ENCODE measurements around the gene SLC34A1. TPM values are rescaled to one million over a fixed set of nuclear protein-coding genes. Genes with fewer than 3 reads are reported as not detected.

SLC34A1 gene
- total and polyA plus RNA-seq, 2 experiments from 2014 or later: not detected

DNA sequence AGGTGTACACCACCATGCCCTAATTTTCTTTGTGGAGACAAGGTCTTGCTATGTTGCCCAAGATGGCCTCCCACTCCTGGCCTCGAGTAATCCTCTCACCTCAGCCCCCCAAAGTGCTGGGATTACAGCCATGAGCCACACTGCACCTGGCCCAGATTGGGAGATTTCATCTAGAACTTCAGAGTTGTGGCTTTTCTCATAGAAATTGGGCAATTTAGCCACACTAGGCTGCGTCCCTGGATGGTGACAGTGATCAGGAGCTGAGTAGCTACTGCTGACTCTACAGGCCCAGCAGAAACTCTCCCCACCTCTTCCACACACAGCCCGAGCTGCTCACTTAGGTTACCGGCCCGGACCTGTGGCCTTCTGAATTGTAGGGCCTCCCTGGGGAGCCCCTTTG, 8.5 kb downstream of the SLC34A1 start:
- no peaks in the 10 kb centered on the region for H3K4me1 ChIP-seq (ENCODE audit: low read depth)
- no peak overlapping the region for H3K27ac ChIP-seq
- H3K4me3 ChIP-seq: no peak overlapping the region
- no peak for DNase-seq (ENCODE audit: low read depth in 1 of 2, low spot score in 1 of 2)
- no peaks in the 10 kb centered on the region for H3K36me3 ChIP-seq
- TF ChIP-seq, protein P1, sequence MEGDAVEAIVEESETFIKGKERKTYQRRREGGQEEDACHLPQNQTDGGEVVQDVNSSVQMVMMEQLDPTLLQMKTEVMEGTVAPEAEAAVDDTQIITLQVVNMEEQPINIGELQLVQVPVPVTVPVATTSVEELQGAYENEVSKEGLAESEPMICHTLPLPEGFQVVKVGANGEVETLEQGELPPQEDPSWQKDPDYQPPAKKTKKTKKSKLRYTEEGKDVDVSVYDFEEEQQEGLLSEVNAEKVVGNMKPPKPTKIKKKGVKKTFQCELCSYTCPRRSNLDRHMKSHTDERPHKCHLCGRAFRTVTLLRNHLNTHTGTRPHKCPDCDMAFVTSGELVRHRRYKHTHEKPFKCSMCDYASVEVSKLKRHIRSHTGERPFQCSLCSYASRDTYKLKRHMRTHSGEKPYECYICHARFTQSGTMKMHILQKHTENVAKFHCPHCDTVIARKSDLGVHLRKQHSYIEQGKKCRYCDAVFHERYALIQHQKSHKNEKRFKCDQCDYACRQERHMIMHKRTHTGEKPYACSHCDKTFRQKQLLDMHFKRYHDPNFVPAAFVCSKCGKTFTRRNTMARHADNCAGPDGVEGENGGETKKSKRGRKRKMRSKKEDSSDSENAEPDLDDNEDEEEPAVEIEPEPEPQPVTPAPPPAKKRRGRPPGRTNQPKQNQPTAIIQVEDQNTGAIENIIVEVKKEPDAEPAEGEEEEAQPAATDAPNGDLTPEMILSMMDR (IDR thresholded peaks at IDR 0.05; ENCODE audit: low read depth, low read length): no peak
- no peaks in the 10 kb centered on the region for H3K9me3 ChIP-seq (ENCODE audit: low read depth)
- H3K27me3 ChIP-seq: peaks cover 10% of the 10 kb centered on the region

DNA sequence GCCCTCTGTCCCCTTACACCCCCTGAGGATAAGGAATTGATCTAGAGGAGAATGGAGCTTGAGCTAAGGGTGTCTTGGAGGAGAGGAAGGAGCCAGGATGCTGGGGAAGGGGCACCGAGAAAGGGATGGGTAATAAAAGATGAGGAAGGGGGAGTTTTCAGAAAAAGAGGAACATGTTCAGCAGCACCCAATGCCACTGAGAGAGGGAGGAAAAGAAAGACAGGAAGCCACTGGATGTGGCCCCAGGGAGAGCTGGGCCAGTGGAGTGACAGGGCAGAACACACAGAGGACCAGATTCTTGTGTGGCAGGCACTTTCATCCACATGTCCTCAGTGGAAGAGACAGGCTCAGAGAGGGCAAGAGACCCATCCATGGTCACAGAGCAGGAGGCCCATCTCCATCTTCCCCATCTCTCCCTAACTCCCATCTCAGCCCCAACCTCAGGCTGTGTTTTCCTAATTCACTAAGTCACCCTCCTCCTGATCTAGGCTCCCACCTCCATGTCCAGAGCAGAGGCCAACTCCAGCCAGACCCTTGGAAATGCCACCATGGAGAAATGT, 9.1 kb downstream of the SLC34A1 start:
- Histone ChIP-seq H3K27ac (no peak overlapping the region), H3K36me3 (no peaks in the 10 kb centered on the region), H3K4me1 (ENCODE audit: low read depth) (no peaks in the 10 kb centered on the region), H3K4me3 (no peak overlapping the region), H3K27me3 (peaks cover 10% of the 10 kb centered on the region), H3K9me3 (ENCODE audit: low read depth) (no peaks in the 10 kb centered on the region)
- no peak for DNase-seq (ENCODE audit: low read depth in 1 of 2, low spot score in 1 of 2)
- TF ChIP-seq, protein P1 (IDR thresholded peaks at IDR 0.05; ENCODE audit: low read depth, low read length): no peak

- TF ChIP-seq, protein P1 (IDR thresholded peaks at IDR 0.05; ENCODE audit: low read depth, low read length): no peak
- H3K4me3 ChIP-seq: no peak overlapping the region
- H3K36me3 ChIP-seq: no peaks in the 10 kb centered on the region
- no peaks in the 10 kb centered on the region for H3K9me3 ChIP-seq (ENCODE audit: low read depth)
- H3K27me3 ChIP-seq: peaks cover 3% of the 10 kb centered on the region
- DNase-seq (ENCODE audit: low read depth in 1 of 2, low spot score in 1 of 2): no peak
- no peaks in the 10 kb centered on the region for H3K4me1 ChIP-seq (ENCODE audit: low read depth)
- H3K27ac ChIP-seq: no peak overlapping the region
Observed at GRCh38 chr5:177393990-177394389, 9.8 kb downstream of the SLC34A1 start.

GRCh38 chr5:177396078-177396477, 11.8 kb downstream of the SLC34A1 start:
- Histone ChIP-seq H3K27me3 (peaks cover 6% of the 10 kb centered on the region), H3K36me3 (no peaks in the 10 kb centered on the region), H3K4me3 (no peak overlapping the region), H3K4me1 (ENCODE audit: low read depth) (no peaks in the 10 kb centered on the region), H3K9me3 (ENCODE audit: low read depth) (no peaks in the 10 kb centered on the region), H3K27ac (no peak overlapping the region)
- TF ChIP-seq, protein P1 (IDR thresholded peaks at IDR 0.05; ENCODE audit: low read depth, low read length): no peak
- no peak for DNase-seq (ENCODE audit: low read depth in 1 of 2, low spot score in 1 of 2)

GRCh38 chr5:177396807-177397206, 12.6 kb downstream of the SLC34A1 start:
- TF ChIP-seq, protein P1 (IDR thresholded peaks at IDR 0.05; ENCODE audit: low read depth, low read length): no peak
- Histone ChIP-seq H3K27ac (no peak overlapping the region), H3K4me1 (ENCODE audit: low read depth) (no peaks in the 10 kb centered on the region), H3K9me3 (ENCODE audit: low read depth) (no peaks in the 10 kb centered on the region), H3K27me3 (peaks cover 13% of the 10 kb centered on the region), H3K36me3 (no peaks in the 10 kb centered on the region), H3K4me3 (no peak overlapping the region)
- DNase-seq (ENCODE audit: low read depth in 1 of 2, low spot score in 1 of 2): no peak
